GM19239 (cell line): ENCODE data around the gene EXOC4.
"Not testable (repeated sequence)": the region's sequence is repeated elsewhere in the genome, so short reads cannot be mapped to it uniquely, and the experiment has no call there.

Experiments used
- DNase-seq: peaks from one replicate; pipeline ENCODE4 v3.0.0; 2011; ENCODE audit warnings: low spot score; ENCODE audit not compliant: insufficient read length
- FAIRE-seq: peaks from 2 replicates; lab custom pipeline; 2011; peaks lifted over from hg19 to GRCh38; lab: Jason Lieb, UNC

Gene EXOC4

DNA sequence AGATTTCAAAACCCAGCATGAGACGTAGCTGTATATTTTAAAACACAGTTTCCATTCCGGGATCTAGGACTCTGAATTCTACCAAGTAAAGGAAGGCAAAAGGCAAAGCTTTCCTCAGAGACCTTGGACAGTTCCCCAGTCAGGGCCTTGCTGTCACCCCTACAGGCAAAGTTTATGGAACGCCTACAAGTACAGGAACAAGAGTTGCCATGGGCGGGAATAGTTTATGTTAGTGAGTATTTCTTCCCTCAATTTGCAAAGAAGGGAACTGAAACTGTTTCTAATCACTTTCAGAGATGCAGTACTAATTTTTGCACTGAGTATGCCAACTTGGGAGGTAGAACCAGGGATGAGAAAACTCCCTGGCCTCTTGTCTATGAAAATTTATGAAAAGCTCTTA is 806.1 kb downstream of the EXOC4 start:
- DNase-seq (no peak), FAIRE-seq (no peak)

DNA sequence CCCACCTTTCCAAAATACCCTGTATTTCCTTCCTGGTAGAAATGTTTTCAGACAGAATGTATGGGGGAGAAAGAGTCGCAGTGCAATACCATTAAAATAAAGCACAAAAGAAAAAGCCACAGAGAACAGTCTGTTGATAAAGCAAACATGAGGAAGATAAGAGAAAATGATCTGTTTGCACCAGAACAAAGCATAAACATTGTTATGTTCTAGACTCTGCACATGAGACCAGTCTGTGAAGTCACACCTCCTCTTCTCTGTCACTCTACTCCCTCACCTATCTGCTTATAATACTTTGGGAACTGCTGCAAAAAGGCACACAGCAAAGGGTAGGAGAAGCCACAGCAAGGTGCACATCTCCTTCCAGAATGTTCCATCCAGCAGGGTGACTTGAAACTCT is 807.0 kb downstream of the EXOC4 start:
- DNase-seq = no peak
- FAIRE-seq = no peak

DNA sequence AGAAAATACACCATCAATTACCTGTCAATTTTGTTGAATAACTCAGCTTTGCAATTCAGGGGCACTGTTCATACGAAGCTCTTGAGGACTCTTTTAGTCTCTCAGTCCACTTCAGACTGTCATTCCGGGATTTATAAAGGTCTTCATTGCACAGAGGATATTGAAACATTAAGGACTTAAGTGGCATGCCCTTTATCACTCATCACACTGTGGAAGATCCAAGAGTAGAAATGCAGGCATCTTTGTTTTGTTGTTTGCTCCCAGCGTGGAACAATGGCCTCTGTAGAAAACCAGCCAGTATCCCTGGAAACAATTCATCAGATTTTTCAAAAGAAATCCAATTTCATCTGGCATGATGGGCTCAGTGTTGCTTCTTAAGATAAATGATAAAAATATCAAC is 808.0 kb downstream of the EXOC4 start:
- FAIRE-seq (no peak), DNase-seq (no peak)

DNA sequence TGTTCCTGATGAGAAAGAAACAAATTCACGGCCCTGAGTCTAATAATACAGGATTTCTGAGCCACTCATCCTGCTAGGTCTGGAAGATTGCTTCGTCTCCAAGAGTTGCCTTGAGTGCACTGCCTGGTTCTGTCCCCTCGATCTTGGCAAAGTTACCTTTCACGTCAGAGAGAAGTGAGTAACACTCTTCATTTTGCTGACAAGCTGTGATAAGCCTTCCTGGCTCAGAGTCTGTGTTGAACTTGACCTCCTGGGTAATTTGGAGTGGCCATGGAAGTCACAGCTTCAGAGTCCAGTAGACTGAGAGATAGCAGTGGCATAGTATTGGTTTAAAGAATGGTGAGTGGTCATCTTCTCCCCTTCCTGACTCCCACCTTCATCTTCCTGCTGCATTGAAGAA is 809.6 kb downstream of the EXOC4 start:
- no peak for DNase-seq
- FAIRE-seq = no peak

DNA sequence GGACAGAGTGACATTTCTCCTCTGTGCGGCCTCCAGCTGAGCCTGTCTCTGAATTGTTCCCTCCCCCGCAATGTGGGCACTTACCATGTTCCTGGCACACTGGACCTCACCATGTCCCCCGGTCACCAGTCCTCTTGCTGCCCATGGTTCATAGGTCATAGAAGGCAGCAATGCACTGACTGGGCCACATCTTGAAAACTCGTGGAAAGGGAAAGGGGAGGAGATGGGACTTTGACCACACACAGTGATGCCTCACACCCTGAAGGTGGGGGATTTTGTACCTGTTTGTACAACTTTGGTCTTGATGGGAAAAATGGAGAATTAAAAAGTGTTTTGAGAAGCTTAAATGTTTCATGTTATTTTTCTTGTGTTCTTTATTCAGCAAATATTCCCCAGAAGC is 812.5 kb downstream of the EXOC4 start:
- no peak for DNase-seq
- FAIRE-seq = no peak

DNA sequence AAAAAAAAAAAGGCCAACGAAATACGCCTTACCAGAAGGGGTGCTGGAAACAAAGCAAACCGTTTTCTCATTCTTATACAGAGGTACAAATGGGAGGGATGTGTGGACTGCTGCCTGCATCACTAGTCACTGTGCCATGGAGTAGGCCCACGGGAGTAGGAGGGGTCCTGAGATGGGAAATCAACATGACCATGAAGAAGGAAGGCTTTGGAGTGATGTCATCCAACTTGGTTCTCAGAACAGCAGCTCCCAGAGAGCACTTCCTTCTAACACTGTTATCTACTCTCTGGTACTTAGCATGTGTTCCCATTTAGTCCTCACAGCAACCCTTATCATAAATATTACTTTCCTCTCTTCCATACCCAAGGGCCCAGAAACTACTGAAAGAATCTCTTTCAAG is 814.3 kb downstream of the EXOC4 start:
- no peak for FAIRE-seq
- DNase-seq = no peak

DNA sequence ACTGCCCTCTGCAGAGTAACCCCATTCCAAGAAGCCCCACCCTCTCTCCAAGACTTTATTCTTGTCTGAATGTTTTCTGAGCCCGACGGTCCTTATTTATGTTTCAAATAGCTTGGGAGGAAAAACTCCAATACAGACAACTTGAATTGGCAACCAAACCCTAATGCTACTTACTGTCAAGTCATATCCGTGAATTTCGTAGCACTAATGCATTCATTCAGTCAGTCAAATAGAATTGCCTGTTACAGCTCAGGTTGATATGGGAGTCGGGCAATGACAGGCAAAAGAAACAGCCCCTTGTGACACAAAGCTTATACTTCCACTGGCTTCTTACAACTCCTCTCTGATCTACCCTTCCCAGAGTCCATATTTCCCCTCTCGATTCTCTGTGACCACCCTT is 815.8 kb downstream of the EXOC4 start:
- FAIRE-seq (no peak), DNase-seq (no peak)

DNA sequence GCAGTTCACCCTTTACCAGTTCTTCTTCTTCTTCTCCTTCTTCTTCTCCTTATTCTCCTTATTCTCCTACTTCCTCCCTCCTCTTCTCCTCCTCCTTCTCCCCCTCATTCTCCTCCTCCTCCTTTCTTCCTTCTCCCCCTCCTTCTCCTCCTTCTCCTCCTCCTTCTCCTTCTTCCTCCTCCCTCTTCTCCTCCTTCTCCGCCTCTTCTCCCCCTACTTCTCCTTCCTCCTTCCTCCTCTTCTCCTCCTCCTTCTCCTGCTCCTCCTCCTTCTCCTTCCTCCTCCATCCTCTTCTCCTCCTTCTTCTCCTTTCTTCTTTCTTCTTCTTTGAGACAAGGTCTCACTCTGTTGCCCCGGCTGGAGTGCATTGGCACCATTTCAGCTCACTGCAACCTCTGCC is 816.3 kb downstream of the EXOC4 start:
- FAIRE-seq = no peak
- DNase-seq = no peak

DNA sequence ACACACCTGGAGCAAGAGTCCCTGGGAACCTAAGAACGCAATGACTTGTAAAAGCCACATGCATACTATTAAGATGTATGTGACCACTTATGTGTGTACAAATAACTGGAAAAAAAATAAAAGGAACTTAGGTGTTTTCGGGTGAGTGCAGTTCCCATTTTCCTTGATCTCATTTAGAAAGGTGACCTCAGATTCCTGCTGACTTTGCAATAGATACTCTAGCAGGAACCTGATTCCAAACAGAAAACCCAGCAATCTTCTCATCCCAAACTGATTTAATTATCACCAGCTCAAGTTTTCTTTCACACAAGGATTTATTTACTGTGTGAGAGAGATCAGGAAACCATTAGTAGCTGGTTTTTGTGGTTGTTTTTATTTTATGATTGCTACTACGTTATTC is 817.8 kb downstream of the EXOC4 start:
- DNase-seq (no peak), FAIRE-seq (no peak)

DNA sequence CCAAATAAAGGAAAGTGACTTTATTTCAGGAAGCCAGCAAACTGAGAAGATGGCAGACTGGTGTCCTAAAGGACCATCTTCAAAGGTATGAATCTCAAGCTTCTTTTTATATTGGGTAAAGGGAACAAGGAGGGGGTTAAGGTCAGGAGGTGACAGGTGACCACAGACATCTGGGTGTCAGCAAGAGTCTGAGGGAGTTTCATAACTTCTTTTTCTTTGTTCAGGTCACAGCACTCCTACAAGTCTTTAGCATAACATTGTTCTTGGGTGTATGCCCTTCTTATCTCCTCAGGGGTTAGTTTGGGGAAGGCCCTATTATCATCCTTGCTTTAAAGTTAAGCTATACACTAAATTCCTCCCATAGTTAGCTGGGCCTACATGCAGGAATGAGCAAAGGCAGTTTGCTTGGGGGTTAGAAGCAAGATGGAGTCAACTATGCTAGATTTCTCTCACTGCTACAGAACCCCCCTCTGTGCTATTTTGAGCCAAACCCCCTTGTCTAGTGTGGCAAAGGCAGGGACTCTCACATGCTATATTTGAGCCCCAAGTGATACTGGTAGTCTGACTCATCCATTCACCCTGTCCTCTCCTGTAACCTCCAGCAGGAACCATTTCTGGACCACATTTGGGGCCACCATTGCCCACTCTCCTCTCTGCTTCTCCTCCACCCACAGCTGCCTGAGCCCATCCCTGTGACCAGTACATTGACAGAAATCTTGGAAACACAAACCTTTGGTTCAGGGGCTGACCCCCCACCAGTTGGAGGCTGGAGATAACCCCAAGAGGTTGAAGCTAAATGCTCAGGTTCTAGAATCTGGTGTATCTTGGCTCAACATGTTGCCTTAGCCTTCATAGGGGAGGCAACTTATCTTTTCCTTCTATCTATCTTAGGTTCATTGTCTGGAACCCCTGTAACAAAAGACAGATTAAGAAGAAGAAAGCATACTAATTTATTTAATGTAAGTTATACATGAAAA is 818.8 kb downstream of the EXOC4 start:
- no peak for FAIRE-seq
- DNase-seq = no peak

DNA sequence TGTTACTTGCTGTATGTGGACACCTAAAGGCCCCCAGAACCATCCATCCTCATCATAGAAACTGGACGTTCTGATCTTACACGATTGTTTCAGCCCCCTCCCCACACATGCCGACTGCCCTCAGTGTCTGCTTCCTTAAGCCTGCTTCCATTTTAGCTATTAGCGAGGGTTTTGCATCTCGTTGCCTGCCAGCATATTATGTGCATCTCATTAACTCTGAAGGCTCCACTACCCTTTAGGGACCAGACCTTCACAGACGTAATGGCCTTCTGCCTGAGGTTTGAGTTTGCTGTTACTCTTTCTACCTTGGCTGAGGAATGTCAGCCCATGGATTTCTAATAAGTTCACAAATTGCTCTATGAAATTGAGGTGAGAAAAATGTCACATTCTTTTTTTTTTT is 820.4 kb downstream of the EXOC4 start:
- DNase-seq (no peak), FAIRE-seq (no peak)

DNA sequence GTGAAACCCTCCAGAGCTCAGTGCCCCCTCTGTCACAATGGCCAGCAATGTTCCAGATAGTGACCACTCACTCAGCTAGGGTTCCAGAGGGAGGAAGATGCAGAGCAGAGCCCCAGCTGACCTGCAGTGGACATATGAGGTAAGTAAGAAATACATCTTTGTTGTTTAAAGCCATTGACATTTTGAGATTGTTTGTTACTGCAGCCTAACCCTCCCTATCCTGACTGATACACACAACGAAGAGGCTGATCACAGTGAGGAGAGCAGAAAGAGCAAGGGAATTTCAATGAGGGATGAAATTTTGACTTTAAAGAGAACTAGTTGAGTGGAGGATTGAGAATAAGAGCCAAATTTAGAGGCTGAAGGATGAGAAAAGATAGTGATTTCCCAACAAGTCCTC is 822.9 kb downstream of the EXOC4 start:
- no peak for DNase-seq
- FAIRE-seq = no peak

DNA sequence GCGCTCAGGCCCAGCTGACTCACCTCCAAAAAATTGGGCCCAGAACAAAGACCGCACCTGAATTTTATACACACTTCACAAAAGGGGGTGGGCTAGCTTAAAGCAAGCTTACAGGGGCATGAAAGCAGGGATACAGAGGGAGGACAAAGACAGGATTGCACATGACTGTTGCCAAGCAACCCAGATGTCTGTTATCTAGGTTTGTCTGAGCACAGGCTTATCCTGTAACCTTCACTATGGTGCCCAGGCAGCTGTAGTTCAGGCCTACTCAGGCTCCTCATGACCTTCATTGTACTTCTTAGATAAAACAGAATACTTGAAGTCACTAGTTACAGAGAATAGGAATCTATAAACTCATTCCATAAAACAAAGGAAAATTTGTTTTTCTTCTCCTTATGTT is 824.7 kb downstream of the EXOC4 start:
- not testable (repeated sequence) for DNase-seq, FAIRE-seq

DNA sequence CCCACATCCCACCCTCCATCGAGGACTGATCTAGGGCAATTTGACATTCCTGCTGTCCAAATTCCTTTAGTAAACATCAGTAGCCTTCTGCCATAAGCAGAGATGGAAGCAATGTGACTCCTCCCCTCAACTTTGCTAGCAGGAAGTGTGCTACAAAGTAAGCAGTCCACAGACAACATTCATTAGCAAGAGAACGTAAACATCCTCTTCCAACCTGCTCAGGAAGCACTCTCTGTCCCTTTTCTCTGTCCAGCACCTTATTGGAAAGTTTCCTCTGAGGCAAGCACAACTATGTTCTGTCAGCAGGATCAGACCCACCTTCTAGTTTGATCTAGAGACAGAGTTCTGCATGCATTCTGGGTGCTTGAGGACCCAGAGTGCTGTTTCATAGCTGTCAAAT is 826.1 kb downstream of the EXOC4 start:
- DNase-seq = no peak
- no peak for FAIRE-seq

DNA sequence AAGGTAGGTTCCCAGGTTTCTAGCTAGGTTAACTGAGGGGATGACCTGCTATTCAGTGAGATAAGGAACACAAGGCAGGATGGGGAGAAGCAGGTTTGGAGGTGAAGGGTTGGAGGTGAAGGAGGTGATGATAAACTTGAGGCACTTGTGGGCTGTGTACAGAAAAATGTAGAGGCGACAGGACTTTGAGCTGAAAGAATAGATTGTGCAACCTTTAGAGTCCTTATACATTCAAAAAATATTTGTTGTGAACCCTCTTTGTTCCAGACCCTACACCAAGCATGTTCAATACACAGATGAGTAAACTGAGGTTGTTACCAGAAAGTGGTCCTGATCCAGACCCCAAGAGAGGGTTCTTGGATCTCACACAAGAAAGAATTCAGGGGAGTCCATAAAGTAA is 828.8 kb downstream of the EXOC4 start:
- no peak for DNase-seq
- no peak for FAIRE-seq

DNA sequence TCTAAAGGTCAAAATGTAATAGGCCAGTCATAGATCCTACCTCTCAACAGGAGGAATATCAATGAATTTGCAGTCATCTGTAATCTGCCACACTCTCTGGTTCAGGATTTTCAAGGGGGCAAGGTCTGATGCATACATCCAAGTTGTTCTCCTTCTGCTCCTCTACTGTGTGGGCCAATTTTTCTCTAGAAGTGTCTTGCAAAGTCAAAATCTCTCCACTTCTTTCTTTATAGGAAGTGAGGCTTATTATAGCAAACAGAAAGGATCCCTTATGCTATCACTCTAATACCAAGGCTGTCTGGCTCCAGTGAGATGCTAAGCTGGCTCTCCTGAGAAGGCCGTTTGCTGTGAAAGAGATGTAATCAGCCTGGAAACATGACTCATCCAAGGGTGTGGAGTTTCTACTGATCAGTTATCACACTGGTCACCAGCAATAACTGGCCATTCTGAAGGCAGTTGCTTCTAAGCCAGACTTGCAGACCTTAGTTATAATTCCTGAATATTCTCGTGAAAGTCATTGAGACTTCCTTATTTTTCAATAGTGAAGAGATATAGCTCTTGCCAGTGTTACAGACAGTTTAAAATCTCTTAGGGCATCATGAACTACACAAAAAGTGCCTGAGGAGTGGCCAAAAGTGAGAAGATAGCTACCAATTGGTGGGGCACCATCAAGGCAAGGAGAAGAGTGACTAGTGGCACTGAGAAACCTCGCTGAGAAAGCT is 831.0 kb downstream of the EXOC4 start:
- no peak for FAIRE-seq
- DNase-seq = no peak

DNA sequence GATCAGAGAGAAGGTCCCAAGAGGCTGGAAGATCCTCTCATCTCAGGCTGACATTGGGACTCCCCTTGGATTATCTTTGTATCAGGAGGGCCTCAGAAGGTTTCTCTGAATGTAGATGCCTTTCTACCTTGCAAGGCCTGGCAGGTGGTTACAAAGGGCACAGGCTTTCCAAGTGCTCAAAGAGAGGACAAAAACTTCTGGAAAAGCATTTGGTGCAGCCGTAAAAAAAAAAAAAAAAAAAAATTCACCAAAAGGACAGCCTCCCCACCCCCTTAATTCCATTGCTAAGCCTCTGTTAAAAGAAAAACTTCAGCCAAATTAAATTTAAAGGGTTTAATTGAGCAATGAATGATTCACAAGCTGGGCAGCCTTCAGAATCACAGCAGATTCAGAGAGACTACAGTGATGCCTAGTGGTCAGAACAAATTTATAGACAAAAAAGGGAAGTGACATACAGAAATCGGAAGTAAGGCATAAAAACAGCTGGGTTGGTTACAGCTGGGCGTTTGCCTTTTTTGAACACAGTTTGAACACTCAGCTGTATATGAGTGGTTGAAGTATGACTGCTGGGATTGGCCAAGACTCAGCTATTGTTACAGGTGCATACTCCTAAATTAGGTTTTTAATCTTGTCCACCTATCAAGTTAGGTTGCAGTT is 831.7 kb downstream of the EXOC4 start:
- FAIRE-seq (peak; percentile 72), DNase-seq (no peak)

DNA sequence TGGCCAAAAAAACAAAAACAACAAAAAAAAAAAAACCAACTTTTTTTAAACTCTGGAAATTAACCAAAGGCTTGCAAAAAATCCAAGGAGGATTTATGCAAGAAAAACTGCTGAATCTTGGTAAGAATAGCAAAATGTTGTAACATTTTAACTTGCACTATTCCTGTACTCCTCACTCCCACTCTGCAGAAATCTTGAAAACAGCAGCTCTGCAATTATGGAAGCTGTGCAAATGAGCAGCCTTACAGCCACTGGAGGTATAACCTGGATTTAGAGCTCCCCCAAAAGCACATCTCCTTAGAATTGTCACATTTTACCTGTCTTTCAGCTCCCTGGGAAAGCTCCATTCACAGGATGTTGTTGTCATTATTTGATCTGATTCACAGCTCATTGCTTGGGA is 832.4 kb downstream of the EXOC4 start:
- FAIRE-seq (no peak), DNase-seq (no peak)

DNA sequence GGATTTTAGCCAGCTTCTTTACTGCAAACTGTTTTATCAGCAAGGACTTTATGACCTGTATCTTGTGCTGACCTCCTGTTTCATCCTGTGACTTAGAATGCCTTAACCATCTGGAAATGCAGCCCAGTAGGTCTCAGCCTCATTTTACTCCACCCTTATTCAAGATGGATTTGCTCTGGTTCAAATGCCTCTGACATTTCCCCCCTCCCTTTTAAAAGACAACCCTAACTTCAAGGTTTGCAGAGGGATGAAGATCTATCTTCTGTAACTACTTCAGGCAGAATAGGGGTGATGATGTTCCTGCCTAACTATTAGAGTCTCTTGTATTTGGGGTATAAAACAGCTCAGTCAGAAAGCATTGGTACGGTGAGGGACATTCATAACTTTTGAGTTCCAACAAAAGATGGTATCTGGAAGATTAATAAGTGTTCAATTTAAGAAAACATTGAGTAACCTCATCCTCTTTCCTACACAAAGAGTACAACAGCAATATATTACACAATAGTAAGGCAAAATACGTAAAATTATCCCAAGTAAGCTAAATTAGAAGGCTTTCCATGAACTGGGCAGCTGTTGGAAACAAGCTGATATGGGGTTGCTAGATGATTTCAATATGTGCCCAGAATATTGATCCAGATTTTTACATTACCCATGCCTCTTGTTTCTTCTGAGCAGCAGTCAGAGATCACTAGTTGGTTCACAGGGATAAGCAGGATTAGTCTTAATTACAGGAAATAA is 834.3 kb downstream of the EXOC4 start:
- DNase-seq (no peak), FAIRE-seq (no peak)

DNA sequence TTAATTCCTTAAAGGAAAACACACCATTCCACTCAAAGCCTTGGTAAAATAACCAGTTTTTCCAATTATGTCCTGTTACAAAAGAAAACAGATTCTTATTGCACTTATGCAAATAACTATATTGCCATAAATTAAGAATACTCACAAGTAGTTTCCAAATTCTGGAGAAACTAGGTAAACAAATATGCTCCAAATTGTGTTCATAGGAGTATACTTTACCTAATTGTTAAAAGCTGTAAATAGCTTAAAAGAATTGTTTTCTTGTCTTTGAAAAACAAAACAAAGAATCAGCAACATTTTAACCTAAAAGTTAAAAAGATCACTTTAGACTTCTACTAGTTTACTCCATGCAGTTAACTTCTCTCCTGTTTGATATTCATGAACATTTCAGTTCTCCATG is 835.3 kb downstream of the EXOC4 start:
- DNase-seq (no peak), FAIRE-seq (no peak)
